ENCODE data around the gene PEBP1.

The PEBP1 gene

DNA sequence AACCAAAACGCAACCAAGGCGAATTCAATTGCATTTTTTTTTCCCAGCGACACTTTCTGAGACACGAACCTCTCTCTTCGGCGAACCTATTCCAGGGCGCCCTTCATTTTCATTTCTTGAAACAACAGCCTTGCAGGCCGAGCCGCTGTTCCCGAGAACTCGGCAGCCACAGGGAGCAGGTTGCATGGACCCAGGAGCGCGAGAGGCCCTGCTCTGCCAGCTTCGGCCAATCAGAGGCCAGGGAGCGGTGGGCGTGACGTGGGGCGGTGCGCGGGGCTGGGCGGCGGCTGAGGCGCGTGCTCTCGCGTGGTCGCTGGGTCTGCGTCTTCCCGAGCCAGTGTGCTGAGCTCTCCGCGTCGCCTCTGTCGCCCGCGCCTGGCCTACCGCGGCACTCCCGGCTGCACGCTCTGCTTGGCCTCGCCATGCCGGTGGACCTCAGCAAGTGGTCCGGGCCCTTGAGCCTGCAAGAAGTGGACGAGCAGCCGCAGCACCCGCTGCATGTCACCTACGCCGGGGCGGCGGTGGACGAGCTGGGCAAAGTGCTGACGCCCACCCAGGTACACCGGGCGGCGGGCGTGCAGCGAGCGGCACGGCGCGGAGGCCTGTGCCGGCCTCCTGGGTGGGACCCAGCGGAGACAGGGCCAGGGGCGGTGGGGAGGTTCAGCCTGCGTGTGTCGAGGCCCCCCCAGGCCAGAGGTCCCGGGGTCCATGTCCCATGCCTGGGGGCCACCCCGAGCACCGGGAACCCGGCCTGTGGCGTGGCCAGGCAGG is at the start of gene PEBP1:
TSS of gene PEBP1 (plus strand) at position 337 of the 771 bp plus-strand sequence. CDS start at position 423, 86 bp downstream.
- H3K27me3 ChIP-seq (ENCODE audit: control insufficient read depth, insufficient read depth, low read length), result no peaks in the 10 kb centered on the region
- peak within 1 kb of the TSS; percentile 58 for H3K4me3 ChIP-seq (ENCODE audit: low read length)
- no peaks in the 10 kb centered on the region for H3K36me3 ChIP-seq (ENCODE audit: control insufficient read depth, insufficient read depth, low read length)
- H3K4me1 ChIP-seq (ENCODE audit: control insufficient read depth, insufficient read depth, low read length), result peaks cover 9% of the 10 kb centered on the region
- no peaks in the 10 kb centered on the region for H3K9me3 ChIP-seq (ENCODE audit: control insufficient read depth, low read length)
- H3K9ac ChIP-seq (ENCODE audit: low read length), result peak within 1 kb of the TSS; percentile 93

DNA sequence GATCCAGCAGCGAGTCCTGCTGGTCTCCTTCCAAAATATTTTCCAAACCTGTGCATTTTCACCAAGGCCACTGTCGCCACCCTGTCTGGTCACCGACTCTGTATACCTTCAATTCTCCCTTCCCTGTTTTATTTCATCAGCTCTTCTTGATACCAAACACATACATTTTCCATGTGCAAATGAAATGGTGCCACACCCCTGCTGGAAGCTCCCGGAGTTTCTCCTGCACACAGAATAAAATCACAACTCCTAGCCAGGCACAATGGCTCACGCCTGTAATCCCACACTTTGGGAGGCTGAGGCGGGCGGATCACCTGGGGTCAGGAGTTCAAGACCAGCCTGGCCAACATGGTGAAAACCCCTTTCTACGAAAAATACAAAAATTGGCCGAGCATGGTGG is 46.1 kb upstream of the PEBP1 start:
- Histone ChIP-seq H3K4me3 (ENCODE audit: low read length) (no peak overlapping the region), H3K4me1 (ENCODE audit: control insufficient read depth, insufficient read depth, low read length) (no peaks in the 10 kb centered on the region), H3K36me3 (ENCODE audit: control insufficient read depth, insufficient read depth, low read length) (peaks cover 4% of the 10 kb centered on the region), H3K27me3 (ENCODE audit: control insufficient read depth, insufficient read depth, low read length) (no peaks in the 10 kb centered on the region), H3K9ac (ENCODE audit: low read length) (no peak overlapping the region), H3K9me3 (ENCODE audit: control insufficient read depth, low read length) (no peaks in the 10 kb centered on the region)

DNA sequence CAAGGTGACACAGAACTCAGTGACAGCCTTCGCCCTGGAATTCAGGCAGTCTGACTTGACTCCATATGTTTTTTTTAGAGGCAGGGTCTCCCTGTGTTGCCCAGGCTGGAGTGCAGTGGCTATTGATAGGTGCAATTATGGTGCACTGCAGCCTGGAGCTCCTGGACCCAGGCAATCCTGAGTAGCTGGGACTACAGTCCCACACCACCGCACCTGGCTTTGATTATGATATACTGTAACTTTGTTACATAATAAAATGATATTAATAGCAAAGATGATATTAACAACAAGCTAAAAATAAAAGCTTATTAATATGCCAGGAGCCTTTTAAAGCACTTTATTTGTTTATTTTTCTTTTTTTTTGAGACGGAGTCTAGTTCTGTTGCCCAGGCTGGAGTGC is 41.9 kb upstream of the PEBP1 start:
- Histone ChIP-seq H3K9ac (ENCODE audit: low read length) (no peak overlapping the region), H3K4me3 (ENCODE audit: low read length) (no peak overlapping the region), H3K27me3 (ENCODE audit: control insufficient read depth, insufficient read depth, low read length) (no peaks in the 10 kb centered on the region), H3K9me3 (ENCODE audit: control insufficient read depth, low read length) (no peaks in the 10 kb centered on the region), H3K36me3 (ENCODE audit: control insufficient read depth, insufficient read depth, low read length) (peaks cover 4% of the 10 kb centered on the region), H3K4me1 (ENCODE audit: control insufficient read depth, insufficient read depth, low read length) (peaks cover 7% of the 10 kb centered on the region)

DNA sequence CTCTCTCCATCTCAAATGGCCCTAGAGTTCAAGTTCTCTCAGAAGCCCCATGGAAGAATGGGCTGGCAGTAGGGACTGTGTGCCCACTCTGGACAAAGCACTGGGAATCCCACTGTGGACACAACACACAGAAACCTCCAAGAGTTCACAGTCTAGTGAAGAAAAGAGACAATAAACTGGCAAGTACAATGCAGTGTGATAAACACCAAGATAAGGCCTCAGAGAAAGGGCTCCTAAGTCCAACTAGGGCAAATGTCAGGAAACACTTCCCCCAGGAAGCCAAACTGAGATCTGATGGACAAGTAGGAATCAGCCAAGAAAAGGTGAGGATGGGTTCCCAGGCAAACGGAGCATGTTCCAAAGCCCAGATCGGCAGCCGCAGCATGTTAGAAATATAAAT is 37.5 kb upstream of the PEBP1 start:
- H3K4me1 ChIP-seq (ENCODE audit: control insufficient read depth, insufficient read depth, low read length), result peaks cover 17% of the 10 kb centered on the region
- no peaks in the 10 kb centered on the region for H3K36me3 ChIP-seq (ENCODE audit: control insufficient read depth, insufficient read depth, low read length)
- no peaks in the 10 kb centered on the region for H3K27me3 ChIP-seq (ENCODE audit: control insufficient read depth, insufficient read depth, low read length)
- no peak overlapping the region for H3K4me3 ChIP-seq (ENCODE audit: low read length)
- H3K9ac ChIP-seq (ENCODE audit: low read length), result no peak overlapping the region
- H3K9me3 ChIP-seq (ENCODE audit: control insufficient read depth, low read length), result no peaks in the 10 kb centered on the region

DNA sequence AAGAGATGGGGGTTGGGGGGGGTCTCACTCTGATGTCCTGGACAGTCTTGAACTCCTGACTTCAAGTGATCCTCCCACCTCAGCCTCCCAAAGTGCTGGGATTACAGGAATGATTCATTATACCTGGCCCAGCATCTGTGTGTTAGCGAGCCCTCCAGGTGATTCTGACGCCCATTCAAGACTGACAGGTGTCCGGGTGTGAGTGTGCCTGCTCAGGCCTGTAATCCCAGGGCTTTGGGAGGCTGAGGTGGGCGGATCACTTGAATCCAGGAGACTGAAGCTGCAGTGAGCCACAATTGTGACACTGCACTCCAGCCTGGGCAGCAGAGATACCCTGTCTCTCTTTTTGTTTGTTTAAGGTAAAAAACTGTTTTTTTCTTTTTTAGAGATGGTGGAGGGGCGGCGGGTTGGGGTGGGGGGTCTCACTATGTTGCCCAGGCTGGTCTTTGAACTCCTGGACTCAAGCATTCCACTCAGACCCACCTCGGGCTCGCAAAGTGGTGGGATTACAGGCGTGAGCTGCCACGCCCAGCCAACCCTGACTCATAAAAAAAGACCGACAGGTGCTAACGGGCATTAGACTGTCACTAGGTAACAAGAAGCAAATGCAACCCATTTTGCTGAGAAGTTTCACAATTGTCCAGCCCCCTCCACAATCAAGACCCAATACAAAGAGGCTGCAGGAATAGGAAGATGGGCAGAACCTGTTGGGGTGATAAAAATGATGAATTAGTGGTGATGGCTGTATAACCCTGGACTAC is 36.8 kb upstream of the PEBP1 start:
- H3K4me3 ChIP-seq (ENCODE audit: low read length), result no peak overlapping the region
- peaks cover 17% of the 10 kb centered on the region for H3K4me1 ChIP-seq (ENCODE audit: control insufficient read depth, insufficient read depth, low read length)
- H3K9ac ChIP-seq (ENCODE audit: low read length), result no peak overlapping the region
- no peaks in the 10 kb centered on the region for H3K27me3 ChIP-seq (ENCODE audit: control insufficient read depth, insufficient read depth, low read length)
- H3K36me3 ChIP-seq (ENCODE audit: control insufficient read depth, insufficient read depth, low read length), result no peaks in the 10 kb centered on the region
- no peaks in the 10 kb centered on the region for H3K9me3 ChIP-seq (ENCODE audit: control insufficient read depth, low read length)

DNA sequence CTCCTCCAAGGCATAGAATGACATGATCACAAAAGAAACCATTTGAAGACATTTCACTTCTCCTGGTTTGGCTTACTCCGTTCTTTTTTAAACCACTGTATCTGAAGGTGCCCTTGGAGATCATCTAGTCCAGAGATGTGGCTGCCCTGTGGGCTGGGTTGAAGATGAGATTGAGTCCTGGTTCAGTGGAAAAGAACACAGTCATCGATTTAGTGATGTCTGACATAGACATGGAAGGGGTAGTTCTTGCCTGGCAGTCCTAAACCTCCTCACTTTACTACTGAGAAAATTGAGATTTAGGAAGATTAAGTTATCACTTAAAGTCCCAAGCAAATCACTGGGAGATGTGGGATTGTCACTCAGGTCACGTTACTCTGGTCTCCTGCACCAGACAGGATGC is 34.9 kb upstream of the PEBP1 start:
- peaks cover 17% of the 10 kb centered on the region for H3K4me1 ChIP-seq (ENCODE audit: control insufficient read depth, insufficient read depth, low read length)

DNA sequence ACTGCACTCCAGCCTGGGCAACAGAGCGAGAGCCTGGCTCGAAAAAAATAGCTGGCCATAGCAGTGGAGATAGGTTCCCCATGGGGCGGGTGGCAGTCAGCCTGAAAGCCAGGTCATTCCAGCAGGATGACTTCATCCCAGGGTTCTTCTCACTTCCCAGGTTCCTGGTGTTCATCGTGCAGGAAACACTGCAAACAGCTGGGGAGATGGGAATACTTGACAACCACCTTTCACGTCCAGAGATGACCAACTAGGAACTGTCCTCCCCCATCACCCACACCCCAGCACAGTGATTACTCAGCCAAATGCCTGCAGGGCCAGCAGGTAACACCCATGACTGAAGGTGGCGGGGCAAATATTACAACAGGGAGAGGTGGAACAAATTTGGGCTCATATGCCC is 33.9 kb upstream of the PEBP1 start:
- Histone ChIP-seq H3K36me3 (ENCODE audit: control insufficient read depth, insufficient read depth, low read length) (no peaks in the 10 kb centered on the region), H3K4me1 (ENCODE audit: control insufficient read depth, insufficient read depth, low read length) (peaks cover 17% of the 10 kb centered on the region), H3K27me3 (ENCODE audit: control insufficient read depth, insufficient read depth, low read length) (no peaks in the 10 kb centered on the region), H3K4me3 (ENCODE audit: low read length) (no peak overlapping the region), H3K9me3 (ENCODE audit: control insufficient read depth, low read length) (no peaks in the 10 kb centered on the region), H3K9ac (ENCODE audit: low read length) (no peak overlapping the region)

More for the DNA sequence above, 34.9 kb upstream of the PEBP1 start:
- Histone ChIP-seq H3K9me3 (ENCODE audit: control insufficient read depth, low read length) (no peaks in the 10 kb centered on the region), H3K36me3 (ENCODE audit: control insufficient read depth, insufficient read depth, low read length) (no peaks in the 10 kb centered on the region), H3K4me3 (ENCODE audit: low read length) (no peak overlapping the region), H3K27me3 (ENCODE audit: control insufficient read depth, insufficient read depth, low read length) (no peaks in the 10 kb centered on the region), H3K9ac (ENCODE audit: low read length) (no peak overlapping the region)

DNA sequence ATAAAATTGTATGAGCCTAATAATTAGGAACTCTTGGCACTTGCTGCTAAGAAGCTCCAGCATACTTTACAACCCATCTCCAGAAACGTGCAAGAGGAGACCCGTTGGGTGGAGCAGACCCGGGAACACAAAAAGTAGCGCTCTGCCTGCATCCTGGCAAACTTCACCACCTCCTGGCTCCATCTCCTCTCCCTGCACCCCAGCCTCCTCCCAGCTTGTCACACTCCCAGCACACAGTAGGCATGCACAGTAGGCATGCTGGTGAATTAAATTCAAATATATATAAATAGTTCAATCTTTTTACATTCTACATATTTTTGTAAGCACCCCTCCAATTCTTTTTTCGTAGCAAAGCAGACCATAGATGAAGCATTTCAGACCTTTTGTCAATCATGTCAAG is 33.3 kb upstream of the PEBP1 start:
- peak overlapping the region; percentile 48 for H3K4me3 ChIP-seq (ENCODE audit: low read length)
- H3K27me3 ChIP-seq (ENCODE audit: control insufficient read depth, insufficient read depth, low read length), result no peaks in the 10 kb centered on the region
- H3K9ac ChIP-seq (ENCODE audit: low read length), result peak overlapping the region; percentile 69
- H3K4me1 ChIP-seq (ENCODE audit: control insufficient read depth, insufficient read depth, low read length), result peaks cover 17% of the 10 kb centered on the region
- no peaks in the 10 kb centered on the region for H3K36me3 ChIP-seq (ENCODE audit: control insufficient read depth, insufficient read depth, low read length)
- no peaks in the 10 kb centered on the region for H3K9me3 ChIP-seq (ENCODE audit: control insufficient read depth, low read length)

DNA sequence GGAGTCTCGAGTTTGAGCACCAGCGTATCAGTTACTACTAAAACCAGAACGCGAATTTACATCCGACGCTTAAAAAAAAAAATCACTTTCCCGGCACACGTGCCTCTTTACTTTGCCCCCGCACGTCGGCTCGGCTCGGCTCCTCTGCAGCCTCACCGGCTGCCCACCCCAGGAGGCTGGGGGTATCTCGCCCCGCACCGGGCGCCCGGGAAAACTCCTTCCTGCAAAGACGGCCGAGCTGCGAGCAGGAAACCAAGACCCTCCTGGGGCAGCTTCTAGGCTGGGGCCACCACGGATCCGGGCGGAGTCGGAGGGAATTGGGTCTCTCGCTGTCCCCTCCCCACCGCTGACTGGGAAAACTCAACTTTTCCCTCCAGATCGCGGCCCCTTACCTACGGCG is 32.7 kb upstream of the PEBP1 start:
- H3K36me3 ChIP-seq (ENCODE audit: control insufficient read depth, insufficient read depth, low read length), result no peaks in the 10 kb centered on the region
- no peaks in the 10 kb centered on the region for H3K9me3 ChIP-seq (ENCODE audit: control insufficient read depth, low read length)
- H3K4me1 ChIP-seq (ENCODE audit: control insufficient read depth, insufficient read depth, low read length), result peaks cover 18% of the 10 kb centered on the region
- peak overlapping the region; percentile 48 for H3K4me3 ChIP-seq (ENCODE audit: low read length)
- H3K9ac ChIP-seq (ENCODE audit: low read length), result peak overlapping the region; percentile 69
- no peaks in the 10 kb centered on the region for H3K27me3 ChIP-seq (ENCODE audit: control insufficient read depth, insufficient read depth, low read length)

DNA sequence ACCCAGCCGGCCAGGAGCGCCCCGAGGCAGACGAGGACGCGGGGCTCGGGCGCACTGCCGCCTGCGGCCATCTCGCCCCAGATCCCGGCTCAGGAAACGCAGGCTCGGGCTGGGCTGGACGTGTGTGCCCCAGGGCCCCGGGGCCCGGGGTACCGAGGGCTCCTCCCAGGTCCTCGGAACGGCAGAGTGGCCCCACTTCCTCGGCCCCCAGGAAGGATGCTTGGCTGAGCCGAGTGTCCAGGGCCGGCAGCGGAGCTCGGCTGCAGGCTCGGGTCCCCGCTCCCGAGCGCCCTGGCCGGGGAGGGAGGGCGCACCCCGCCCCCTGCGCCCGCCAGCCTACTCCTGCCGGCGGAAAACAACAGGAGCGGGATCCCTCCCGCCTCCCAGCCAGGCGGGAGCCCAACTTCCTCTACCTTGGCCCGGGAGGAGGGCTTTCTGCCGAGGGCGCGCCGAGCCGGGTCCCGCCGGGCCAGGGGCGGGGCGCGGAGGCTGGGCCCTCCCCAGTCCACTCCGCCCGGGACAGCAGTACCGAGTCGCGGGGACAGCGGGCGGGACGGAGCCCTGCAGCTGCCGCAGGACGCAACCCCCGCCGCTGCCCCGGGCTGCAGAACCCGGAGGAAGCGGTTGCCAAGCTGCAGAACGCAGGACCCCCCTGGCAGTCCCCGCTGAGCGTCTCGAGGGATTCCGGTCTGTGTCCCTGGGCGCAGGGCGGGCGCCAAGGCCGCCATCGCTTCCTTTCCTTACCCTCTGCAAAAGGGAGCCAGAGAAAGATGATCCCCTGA is 32.1 kb upstream of the PEBP1 start, which contains the start of gene VSIG10:
TSS of gene VSIG10 (minus strand) at position 411 of the 782 bp plus-strand sequence. CDS start at position 71, 340 bp downstream.
- H3K36me3 ChIP-seq (ENCODE audit: control insufficient read depth, insufficient read depth, low read length), result no peaks in the 10 kb centered on the region
- peaks cover 19% of the 10 kb centered on the region for H3K4me1 ChIP-seq (ENCODE audit: control insufficient read depth, insufficient read depth, low read length)
- peak within 1 kb of the TSS; percentile 69 for H3K9ac ChIP-seq (ENCODE audit: low read length)
- no peaks in the 10 kb centered on the region for H3K9me3 ChIP-seq (ENCODE audit: control insufficient read depth, low read length)
- H3K4me3 ChIP-seq (ENCODE audit: low read length), result peak within 1 kb of the TSS; percentile 48
- no peaks in the 10 kb centered on the region for H3K27me3 ChIP-seq (ENCODE audit: control insufficient read depth, insufficient read depth, low read length)

DNA sequence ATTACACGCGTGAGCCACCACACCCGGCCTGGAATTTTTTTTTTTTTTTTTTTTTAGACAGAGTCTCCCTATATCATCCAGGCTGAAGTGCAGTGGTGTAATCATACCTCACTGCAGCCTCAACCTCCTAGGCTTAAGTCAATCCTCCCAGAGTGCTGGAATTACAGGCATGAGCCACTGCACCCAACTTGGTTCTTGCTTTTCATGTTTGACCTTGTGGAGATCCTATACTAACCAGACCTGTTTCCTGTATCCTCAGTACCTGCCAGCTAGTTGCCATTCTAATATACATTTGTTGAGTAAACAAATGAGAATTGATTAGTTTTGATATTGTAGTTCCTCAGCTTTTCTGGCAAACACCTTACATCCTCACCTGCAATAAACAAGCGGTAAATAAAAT is 28.9 kb upstream of the PEBP1 start:
- H3K4me3 ChIP-seq (ENCODE audit: low read length), result no peak overlapping the region
- peaks cover 16% of the 10 kb centered on the region for H3K4me1 ChIP-seq (ENCODE audit: control insufficient read depth, insufficient read depth, low read length)
- no peak overlapping the region for H3K9ac ChIP-seq (ENCODE audit: low read length)
- H3K36me3 ChIP-seq (ENCODE audit: control insufficient read depth, insufficient read depth, low read length), result no peaks in the 10 kb centered on the region
- H3K27me3 ChIP-seq (ENCODE audit: control insufficient read depth, insufficient read depth, low read length), result no peaks in the 10 kb centered on the region
- H3K9me3 ChIP-seq (ENCODE audit: control insufficient read depth, low read length), result no peaks in the 10 kb centered on the region

DNA sequence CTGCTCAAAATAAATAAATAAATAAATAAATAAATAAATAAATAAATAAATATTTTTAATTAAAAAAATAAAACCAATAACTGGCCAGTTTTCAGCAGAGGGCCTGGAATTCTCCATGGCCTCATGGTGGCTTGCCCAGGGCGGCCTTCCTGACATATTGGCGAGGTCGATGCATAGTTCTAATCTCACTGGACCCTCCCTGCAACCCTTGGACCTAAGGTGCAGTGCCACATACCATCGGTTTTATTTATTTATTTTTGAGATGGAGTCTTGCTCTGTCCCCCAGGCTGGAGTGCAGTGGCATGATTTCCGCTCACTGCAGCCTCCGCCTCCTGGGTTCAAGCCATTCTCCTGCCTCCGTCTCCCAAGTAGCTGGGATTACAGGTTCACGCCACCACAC is 28.2 kb upstream of the PEBP1 start:
- H3K27me3 ChIP-seq (ENCODE audit: control insufficient read depth, insufficient read depth, low read length), result no peaks in the 10 kb centered on the region

More for the DNA sequence above, 28.2 kb upstream of the PEBP1 start:
- Histone ChIP-seq H3K36me3 (ENCODE audit: control insufficient read depth, insufficient read depth, low read length) (no peaks in the 10 kb centered on the region), H3K9me3 (ENCODE audit: control insufficient read depth, low read length) (no peaks in the 10 kb centered on the region), H3K4me3 (ENCODE audit: low read length) (no peak overlapping the region), H3K9ac (ENCODE audit: low read length) (no peak overlapping the region), H3K4me1 (ENCODE audit: control insufficient read depth, insufficient read depth, low read length) (peaks cover 10% of the 10 kb centered on the region)
